HG02938 (cell line): Measurements from ENCODE around the gene STK32B.
"Not testable (repeated sequence)": the region's sequence is repeated elsewhere in the genome, so short reads cannot be mapped to it uniquely, and the experiment has no call there.

Source experiments
- ATAC-seq: cut with Tn5 transposase; IDR thresholded peaks from one replicate; pipeline ENCODE4 v1.9.1; 2021; ENCODE audit warnings: mild to moderate bottlenecking, moderate library complexity; ENCODE audit not compliant: unreplicated experiment

STK32B gene

GRCh38 chr4:5157791-5158770 lies 106.8 kb downstream of the STK32B start:
- no peak for ATAC-seq

- ATAC-seq, result no peak
Observed at GRCh38 chr4:5158825-5159224, 107.5 kb downstream of the STK32B start.

GRCh38 chr4:5160668-5161067 lies 109.4 kb downstream of the STK32B start:
- ATAC-seq, result no peak

GRCh38 chr4:5162909-5163508 lies 111.7 kb downstream of the STK32B start:
- no peak for ATAC-seq

- no peak for ATAC-seq
Observed at GRCh38 chr4:5164221-5164912, 113.1 kb downstream of the STK32B start.

GRCh38 chr4:5165420-5166369 lies 114.4 kb downstream of the STK32B start:
- ATAC-seq, result no peak

- no peak for ATAC-seq
Observed at GRCh38 chr4:5166377-5166776, 115.1 kb downstream of the STK32B start.

- ATAC-seq, result no peak
Observed at GRCh38 chr4:5168891-5169290, 117.6 kb downstream of the STK32B start.

GRCh38 chr4:5175836-5176235 lies 124.6 kb downstream of the STK32B start:
- ATAC-seq, result not testable (repeated sequence)

- no peak for ATAC-seq
Observed at GRCh38 chr4:5184606-5185005, 133.3 kb downstream of the STK32B start.

- ATAC-seq, result no peak
Observed at GRCh38 chr4:5185551-5185950, 134.3 kb downstream of the STK32B start.

GRCh38 chr4:5186271-5187064 lies 135.2 kb downstream of the STK32B start:
- ATAC-seq, result no peak

- no peak for ATAC-seq
Observed at GRCh38 chr4:5188130-5188529, 136.8 kb downstream of the STK32B start.

GRCh38 chr4:5191831-5192230 lies 140.6 kb downstream of the STK32B start:
- ATAC-seq, result no peak

GRCh38 chr4:5192271-5192670 lies 141.0 kb downstream of the STK32B start:
- no peak for ATAC-seq

GRCh38 chr4:5192678-5193077 lies 141.4 kb downstream of the STK32B start:
- ATAC-seq, result no peak

- ATAC-seq, result no peak
Observed at GRCh38 chr4:5198656-5199541, 147.6 kb downstream of the STK32B start.

GRCh38 chr4:5199912-5200311 lies 148.6 kb downstream of the STK32B start:
- ATAC-seq, result no peak

- no peak for ATAC-seq
Observed at GRCh38 chr4:5200513-5200912, 149.2 kb downstream of the STK32B start.
